ENCODE results near the gene FBXW11.

DNA sequence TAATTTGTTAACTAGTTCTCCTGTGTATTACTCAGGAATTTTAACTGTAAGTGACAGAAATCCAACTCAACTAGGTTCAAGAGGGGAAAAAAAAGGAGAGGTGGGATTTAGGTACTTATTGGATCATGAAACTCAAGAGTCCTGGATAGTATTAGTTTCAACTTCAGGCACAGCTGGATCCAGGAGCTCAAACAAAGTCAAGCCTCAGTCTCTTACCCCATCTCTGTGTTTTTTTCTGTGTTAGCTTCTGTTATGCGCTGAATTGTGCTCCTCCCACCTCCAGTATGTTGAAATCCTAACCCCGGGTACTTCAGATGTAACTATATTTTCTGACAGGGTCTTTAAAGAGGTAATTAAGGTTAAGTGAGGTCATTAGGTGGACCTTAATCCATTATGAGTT is 167.3 kb downstream of the FBXW11 start:
- no peak for TF ChIP-seq EZH2 (IDR thresholded peaks at IDR 0.05; ENCODE audit: borderline replicate concordance, low read depth, low read length, poor library complexity, severe bottlenecking)
- TF ChIP-seq, protein P1, sequence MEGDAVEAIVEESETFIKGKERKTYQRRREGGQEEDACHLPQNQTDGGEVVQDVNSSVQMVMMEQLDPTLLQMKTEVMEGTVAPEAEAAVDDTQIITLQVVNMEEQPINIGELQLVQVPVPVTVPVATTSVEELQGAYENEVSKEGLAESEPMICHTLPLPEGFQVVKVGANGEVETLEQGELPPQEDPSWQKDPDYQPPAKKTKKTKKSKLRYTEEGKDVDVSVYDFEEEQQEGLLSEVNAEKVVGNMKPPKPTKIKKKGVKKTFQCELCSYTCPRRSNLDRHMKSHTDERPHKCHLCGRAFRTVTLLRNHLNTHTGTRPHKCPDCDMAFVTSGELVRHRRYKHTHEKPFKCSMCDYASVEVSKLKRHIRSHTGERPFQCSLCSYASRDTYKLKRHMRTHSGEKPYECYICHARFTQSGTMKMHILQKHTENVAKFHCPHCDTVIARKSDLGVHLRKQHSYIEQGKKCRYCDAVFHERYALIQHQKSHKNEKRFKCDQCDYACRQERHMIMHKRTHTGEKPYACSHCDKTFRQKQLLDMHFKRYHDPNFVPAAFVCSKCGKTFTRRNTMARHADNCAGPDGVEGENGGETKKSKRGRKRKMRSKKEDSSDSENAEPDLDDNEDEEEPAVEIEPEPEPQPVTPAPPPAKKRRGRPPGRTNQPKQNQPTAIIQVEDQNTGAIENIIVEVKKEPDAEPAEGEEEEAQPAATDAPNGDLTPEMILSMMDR (conservative IDR thresholded peaks at IDR 0.05; ENCODE audit: low read depth, low read length), result no peak
